Lung (tissue), 12 donors: Measurements from ENCODE around the gene PDE4B. TPM values are rescaled to one million over a fixed set of nuclear protein-coding genes. Genes with fewer than 3 reads are reported as not detected.

Source experiments
- ATAC-seq: fragments of 200-7000 bp; cut with Tn5 transposase; one replicate; pipeline ENCODE4 v1.9.1; 2020; ENCODE audit warnings: moderate number of reproducible peaks; ENCODE audit not compliant: insufficient read depth, low FRiP score
- DNase-seq, 3 donors: peaks; one replicate each; pipeline ENCODE4 v3.0.0-alpha.2; 2013 to 2017
- H3K27ac ChIP-seq, 2 donors: one replicate each; pipeline ENCODE4 v1.5.1; 2013; ENCODE audit warnings: mild to moderate bottlenecking in 2 of 2, moderate library complexity in 2 of 2, control low read depth in 1 of 2, inconsistent platforms in 1 of 2, low read depth in 1 of 2, low read length in 1 of 2
- H3K27me3 ChIP-seq, 3 donors: one replicate each; pipeline ENCODE4 v1.5.1; 2013; ENCODE audit warnings: low read length in 2 of 3; ENCODE audit not compliant: control insufficient read depth in 3 of 3, insufficient read depth in 3 of 3
- H3K36me3 ChIP-seq, 4 donors: one replicate each; pipeline ENCODE4 v1.5.1; 2013; ENCODE audit warnings: low read length in 4 of 4, mild to moderate bottlenecking in 1 of 4, moderate library complexity in 1 of 4; ENCODE audit not compliant: control insufficient read depth in 4 of 4, insufficient read depth in 4 of 4
- H3K4me1 ChIP-seq, 5 donors: one replicate each; pipeline ENCODE4 v1.5.1; 2013; ENCODE audit warnings: low read length in 5 of 5, mild to moderate bottlenecking in 2 of 5, moderate library complexity in 1 of 5; ENCODE audit not compliant: control insufficient read depth in 5 of 5, insufficient read depth in 5 of 5
- H3K4me3 ChIP-seq: one replicate; pipeline ENCODE4 v1.5.1; 2013; ENCODE audit warnings: mild to moderate bottlenecking, control low read depth, moderate library complexity
- H3K9ac ChIP-seq, 2 donors: one replicate each; pipeline ENCODE4 v1.5.1; 2013; ENCODE audit warnings: low read length in 2 of 2, control low read depth in 1 of 2; ENCODE audit not compliant: insufficient read depth in 1 of 2
- H3K9me3 ChIP-seq, 4 donors: one replicate each; pipeline ENCODE4 v1.5.1; 2013; ENCODE audit warnings: low read length in 3 of 4, mild to moderate bottlenecking in 1 of 4, moderate library complexity in 1 of 4; ENCODE audit not compliant: control insufficient read depth in 4 of 4, insufficient read depth in 3 of 4
- CTCF ChIP-seq: IDR thresholded peaks from 2 replicates; pipeline ENCODE4 v1.5.1; 2012; ENCODE audit warnings: mild to moderate bottlenecking; ENCODE audit errors: control extremely low read depth, extremely low read depth
- WGBS, 2 donors: extraction: QIAGEN DNeasy Blood & Tissue Kit; methylation state at CpG; one replicate each; pipeline ENCODE4 v1.1.7; 2013; 5-methylcytosine and 5-hydroxymethylcytosine counted together
- polyA plus RNA-seq, 2 donors: library from polyadenylated mRNA; stranded (reverse); fragments of 200-250 nt; gene quantifications; one replicate each; pipeline ENCODE4 v1.2.1, GENCODE V29; 2013
- total RNA-seq, 2 donors: library from RNA; depleted of rRNA in 1 of 2; stranded (reverse); fragments of >200 nt in 1 of 2; gene quantifications; one replicate each; pipeline ENCODE4 v1.2.1, GENCODE V29; 2014 to 2021
- donor health status: control.
- donor health status: control.
- donor health status: Bipolar disorder and iron deficiency.
- donor health status: healthy.
- donor health status: DM: yes; HTN: yes; CAD: no.

The PDE4B gene
- total and polyA plus RNA-seq, 4 donors = 4.0 to 96.2 (median 20.2) TPM

GRCh38 chr1:66394603-66395002 lies 601.9 kb downstream of the PDE4B start:
- H3K9me3 ChIP-seq = peaks cover 0 to under 1% (median 0%) of the 10 kb centered on the region in 4 donors
- H3K27me3 ChIP-seq = no peaks in the 10 kb centered on the region
- 95 to 96% methylated on average over 5 of the region's 5 CpGs for WGBS, 2 donors
- no peak overlapping the region for H3K9ac ChIP-seq
- no peak overlapping the region for H3K4me3 ChIP-seq
- H3K36me3 ChIP-seq = no peaks in the 10 kb centered on the region
- DNase-seq (no peak), ATAC-seq (no peak)
- TF ChIP-seq CTCF = no peak
- peaks cover 0 to 6% (median 0%) of the 10 kb centered on the region in 5 donors for H3K4me1 ChIP-seq
- no peak overlapping the region for H3K27ac ChIP-seq

- 19 to 51% methylated on average over 9 of the region's 9 CpGs for WGBS, 2 donors
- Histone ChIP-seq H3K9ac (no peak overlapping the region), H3K36me3 (no peaks in the 10 kb centered on the region), H3K27ac (peak overlapping the region in 1 of 2 donors; percentile 22), H3K9me3 (no peaks in the 10 kb centered on the region), H3K4me1 (peaks cover 0 to 6% (median 0%) of the 10 kb centered on the region in 5 donors), H3K4me3 (no peak overlapping the region), H3K27me3 (no peaks in the 10 kb centered on the region)
- ATAC-seq = peak; percentile 35
- TF ChIP-seq CTCF = no peak
- DNase-seq = no peak
These were observed 602.7 kb downstream of the PDE4B start for GRCh38 chr1:66395202-66396061.

GRCh38 chr1:66396212-66396890 lies 603.7 kb downstream of the PDE4B start:
- H3K9me3 ChIP-seq = no peaks in the 10 kb centered on the region
- H3K27ac ChIP-seq = no peak overlapping the region
- H3K36me3 ChIP-seq = no peaks in the 10 kb centered on the region
- H3K4me1 ChIP-seq = peaks cover 0 to 6% (median 0%) of the 10 kb centered on the region in 5 donors
- H3K9ac ChIP-seq = no peak overlapping the region
- no peak for TF ChIP-seq CTCF
- no peaks in the 10 kb centered on the region for H3K27me3 ChIP-seq
- ATAC-seq (no peak), DNase-seq (no peak)
- 64 to 73% methylated on average over 7 of the region's 7 CpGs for WGBS, 2 donors
- no peak overlapping the region for H3K4me3 ChIP-seq
